NT2/D1 (cell line): ENCODE data around the gene MAP3K20.

Source experiments
- SUZ12 ChIP-seq: IDR thresholded peaks from 2 replicates; pipeline ENCODE4 v1.6.1; 2011; ENCODE audit not compliant: insufficient read length, insufficient read depth; ENCODE audit errors: extremely low read depth
- YY1 ChIP-seq: IDR thresholded peaks from 2 replicates; pipeline ENCODE4 v1.6.1; 2011; ENCODE audit not compliant: insufficient read length, insufficient read depth
- ZNF274 ChIP-seq: IDR thresholded peaks from 2 replicates; pipeline ENCODE4 v1.6.1; 2011; ENCODE audit warnings: mild to moderate bottlenecking, low read depth, low read length

- TF ChIP-seq YY1: no peak
- no peak for TF ChIP-seq SUZ12
- no peak for TF ChIP-seq ZNF274
Measured at GRCh38 chr2:173058097-173058496, 17.5 kb upstream of the MAP3K20 start.
